ENCODE measurements around the gene CARNS1. TPM values are rescaled to one million over a fixed set of nuclear protein-coding genes. Genes with fewer than 3 reads are reported as not detected.

Gene CARNS1
- total and polyA plus RNA-seq, 9 of the 15 experiments (the other 6 are each of a cell fraction or from before 2014, with no cell fraction given) = 0.01 to 0.18 (median 0.06) TPM; not detected in 3

DNA sequence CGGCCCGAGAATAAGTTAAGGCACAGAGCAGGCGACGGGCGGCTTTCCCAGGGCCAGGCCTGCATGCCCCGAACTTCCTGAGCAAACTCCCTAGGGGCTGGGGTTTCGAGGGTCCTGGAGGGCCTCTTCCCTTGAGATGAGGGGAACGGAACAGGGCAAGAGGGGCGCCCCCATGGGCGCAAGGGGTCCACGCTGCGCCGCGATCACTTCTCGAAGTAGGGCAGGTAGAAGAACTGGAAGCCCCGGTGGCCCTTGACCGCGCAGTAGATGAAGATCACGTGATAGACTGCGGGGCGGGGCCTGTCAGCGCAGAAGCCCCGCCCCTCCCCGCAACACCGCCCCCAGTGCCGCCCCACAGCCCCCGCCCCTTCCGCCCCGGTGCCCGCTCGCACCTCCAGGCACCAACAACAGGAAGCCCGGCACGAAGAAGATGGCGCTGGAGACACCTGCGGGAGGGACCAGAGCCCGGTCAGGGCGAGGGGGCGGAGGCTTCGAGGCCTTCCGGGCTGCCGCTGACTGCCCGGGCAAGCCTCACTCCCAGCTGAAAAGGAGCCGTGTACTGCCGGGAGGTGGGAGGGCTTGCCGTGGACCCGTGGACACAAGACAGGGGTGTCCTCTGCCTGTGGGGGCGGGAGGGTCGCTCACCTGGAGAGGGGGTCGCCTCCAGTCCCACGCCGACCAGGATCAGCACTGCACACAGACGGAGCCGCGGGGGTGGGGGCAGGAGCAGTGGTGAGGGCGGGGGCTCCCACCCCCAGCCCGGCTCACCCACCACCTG is 49.1 kb downstream of the CARNS1 start (continued):
- TF ChIP-seq, protein P1, sequence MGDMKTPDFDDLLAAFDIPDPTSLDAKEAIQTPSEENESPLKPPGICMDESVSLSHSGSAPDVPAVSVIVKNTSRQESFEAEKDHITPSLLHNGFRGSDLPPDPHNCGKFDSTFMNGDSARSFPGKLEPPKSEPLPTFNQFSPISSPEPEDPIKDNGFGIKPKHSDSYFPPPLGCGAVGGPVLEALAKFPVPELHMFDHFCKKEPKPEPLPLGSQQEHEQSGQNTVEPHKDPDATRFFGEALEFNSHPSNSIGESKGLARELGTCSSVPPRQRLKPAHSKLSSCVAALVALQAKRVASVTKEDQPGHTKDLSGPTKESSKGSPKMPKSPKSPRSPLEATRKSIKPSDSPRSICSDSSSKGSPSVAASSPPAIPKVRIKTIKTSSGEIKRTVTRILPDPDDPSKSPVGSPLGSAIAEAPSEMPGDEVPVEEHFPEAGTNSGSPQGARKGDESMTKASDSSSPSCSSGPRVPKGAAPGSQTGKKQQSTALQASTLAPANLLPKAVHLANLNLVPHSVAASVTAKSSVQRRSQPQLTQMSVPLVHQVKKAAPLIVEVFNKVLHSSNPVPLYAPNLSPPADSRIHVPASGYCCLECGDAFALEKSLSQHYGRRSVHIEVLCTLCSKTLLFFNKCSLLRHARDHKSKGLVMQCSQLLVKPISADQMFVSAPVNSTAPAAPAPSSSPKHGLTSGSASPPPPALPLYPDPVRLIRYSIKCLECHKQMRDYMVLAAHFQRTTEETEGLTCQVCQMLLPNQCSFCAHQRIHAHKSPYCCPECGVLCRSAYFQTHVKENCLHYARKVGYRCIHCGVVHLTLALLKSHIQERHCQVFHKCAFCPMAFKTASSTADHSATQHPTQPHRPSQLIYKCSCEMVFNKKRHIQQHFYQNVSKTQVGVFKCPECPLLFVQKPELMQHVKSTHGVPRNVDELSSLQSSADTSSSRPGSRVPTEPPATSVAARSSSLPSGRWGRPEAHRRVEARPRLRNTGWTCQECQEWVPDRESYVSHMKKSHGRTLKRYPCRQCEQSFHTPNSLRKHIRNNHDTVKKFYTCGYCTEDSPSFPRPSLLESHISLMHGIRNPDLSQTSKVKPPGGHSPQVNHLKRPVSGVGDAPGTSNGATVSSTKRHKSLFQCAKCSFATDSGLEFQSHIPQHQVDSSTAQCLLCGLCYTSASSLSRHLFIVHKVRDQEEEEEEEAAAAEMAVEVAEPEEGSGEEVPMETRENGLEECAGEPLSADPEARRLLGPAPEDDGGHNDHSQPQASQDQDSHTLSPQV (IDR thresholded peaks at IDR 0.05) = peak; percentile 34; the same call in 1 of the 2 replicates
- TF ChIP-seq, protein P2, sequence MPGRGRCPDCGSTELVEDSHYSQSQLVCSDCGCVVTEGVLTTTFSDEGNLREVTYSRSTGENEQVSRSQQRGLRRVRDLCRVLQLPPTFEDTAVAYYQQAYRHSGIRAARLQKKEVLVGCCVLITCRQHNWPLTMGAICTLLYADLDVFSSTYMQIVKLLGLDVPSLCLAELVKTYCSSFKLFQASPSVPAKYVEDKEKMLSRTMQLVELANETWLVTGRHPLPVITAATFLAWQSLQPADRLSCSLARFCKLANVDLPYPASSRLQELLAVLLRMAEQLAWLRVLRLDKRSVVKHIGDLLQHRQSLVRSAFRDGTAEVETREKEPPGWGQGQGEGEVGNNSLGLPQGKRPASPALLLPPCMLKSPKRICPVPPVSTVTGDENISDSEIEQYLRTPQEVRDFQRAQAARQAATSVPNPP (IDR thresholded peaks at IDR 0.05; ENCODE audit: borderline replicate concordance, insufficient read depth, insufficient read length) = no peak
- TF ChIP-seq MAFG (tag; conservative IDR thresholded peaks at IDR 0.05) (no peak), KDM1A (IDR thresholded peaks at IDR 0.05) (no peak), ZNF408 (CRISPR knock-in tag; IDR thresholded peaks at IDR 0.05; ENCODE audit: low read depth) (no peak), PHB (CRISPR knock-in tag; IDR thresholded peaks at IDR 0.05) (no peak), NCOA1 (IDR thresholded peaks at IDR 0.05; ENCODE audit: low read depth) (no peak), KHSRP (IDR thresholded peaks at IDR 0.05) (no peak)
- TF ChIP-seq, protein P3, sequence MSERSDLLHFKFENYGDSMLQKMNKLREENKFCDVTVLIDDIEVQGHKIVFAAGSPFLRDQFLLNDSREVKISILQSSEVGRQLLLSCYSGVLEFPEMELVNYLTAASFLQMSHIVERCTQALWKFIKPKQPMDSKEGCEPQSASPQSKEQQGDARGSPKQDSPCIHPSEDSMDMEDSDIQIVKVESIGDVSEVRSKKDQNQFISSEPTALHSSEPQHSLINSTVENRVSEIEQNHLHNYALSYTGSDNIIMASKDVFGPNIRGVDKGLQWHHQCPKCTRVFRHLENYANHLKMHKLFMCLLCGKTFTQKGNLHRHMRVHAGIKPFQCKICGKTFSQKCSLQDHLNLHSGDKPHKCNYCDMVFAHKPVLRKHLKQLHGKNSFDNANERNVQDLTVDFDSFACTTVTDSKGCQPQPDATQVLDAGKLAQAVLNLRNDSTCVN (CRISPR knock-in tag; IDR thresholded peaks at IDR 0.05) = no peak
- TF ChIP-seq, protein P4, sequence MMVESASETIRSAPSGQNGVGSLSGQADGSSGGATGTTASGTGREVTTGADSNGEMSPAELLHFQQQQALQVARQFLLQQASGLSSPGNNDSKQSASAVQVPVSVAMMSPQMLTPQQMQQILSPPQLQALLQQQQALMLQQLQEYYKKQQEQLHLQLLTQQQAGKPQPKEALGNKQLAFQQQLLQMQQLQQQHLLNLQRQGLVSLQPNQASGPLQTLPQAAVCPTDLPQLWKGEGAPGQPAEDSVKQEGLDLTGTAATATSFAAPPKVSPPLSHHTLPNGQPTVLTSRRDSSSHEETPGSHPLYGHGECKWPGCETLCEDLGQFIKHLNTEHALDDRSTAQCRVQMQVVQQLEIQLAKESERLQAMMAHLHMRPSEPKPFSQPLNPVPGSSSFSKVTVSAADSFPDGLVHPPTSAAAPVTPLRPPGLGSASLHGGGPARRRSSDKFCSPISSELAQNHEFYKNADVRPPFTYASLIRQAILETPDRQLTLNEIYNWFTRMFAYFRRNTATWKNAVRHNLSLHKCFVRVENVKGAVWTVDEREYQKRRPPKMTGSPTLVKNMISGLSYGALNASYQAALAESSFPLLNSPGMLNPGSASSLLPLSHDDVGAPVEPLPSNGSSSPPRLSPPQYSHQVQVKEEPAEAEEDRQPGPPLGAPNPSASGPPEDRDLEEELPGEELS (CRISPR knock-in tag; IDR thresholded peaks at IDR 0.05; ENCODE audit: borderline replicate concordance) = no peak
- TF ChIP-seq, protein P5, sequence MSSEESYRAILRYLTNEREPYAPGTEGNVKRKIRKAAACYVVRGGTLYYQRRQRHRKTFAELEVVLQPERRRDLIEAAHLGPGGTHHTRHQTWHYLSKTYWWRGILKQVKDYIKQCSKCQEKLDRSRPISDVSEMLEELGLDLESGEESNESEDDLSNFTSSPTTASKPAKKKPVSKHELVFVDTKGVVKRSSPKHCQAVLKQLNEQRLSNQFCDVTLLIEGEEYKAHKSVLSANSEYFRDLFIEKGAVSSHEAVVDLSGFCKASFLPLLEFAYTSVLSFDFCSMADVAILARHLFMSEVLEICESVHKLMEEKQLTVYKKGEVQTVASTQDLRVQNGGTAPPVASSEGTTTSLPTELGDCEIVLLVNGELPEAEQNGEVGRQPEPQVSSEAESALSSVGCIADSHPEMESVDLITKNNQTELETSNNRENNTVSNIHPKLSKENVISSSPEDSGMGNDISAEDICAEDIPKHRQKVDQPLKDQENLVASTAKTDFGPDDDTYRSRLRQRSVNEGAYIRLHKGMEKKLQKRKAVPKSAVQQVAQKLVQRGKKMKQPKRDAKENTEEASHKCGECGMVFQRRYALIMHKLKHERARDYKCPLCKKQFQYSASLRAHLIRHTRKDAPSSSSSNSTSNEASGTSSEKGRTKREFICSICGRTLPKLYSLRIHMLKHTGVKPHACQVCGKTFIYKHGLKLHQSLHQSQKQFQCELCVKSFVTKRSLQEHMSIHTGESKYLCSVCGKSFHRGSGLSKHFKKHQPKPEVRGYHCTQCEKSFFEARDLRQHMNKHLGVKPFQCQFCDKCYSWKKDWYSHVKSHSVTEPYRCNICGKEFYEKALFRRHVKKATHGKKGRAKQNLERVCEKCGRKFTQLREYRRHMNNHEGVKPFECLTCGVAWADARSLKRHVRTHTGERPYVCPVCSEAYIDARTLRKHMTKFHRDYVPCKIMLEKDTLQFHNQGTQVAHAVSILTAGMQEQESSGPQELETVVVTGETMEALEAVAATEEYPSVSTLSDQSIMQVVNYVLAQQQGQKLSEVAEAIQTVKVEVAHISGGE (CRISPR knock-in tag; IDR thresholded peaks at IDR 0.05) = no peak
- TF ChIP-seq, protein P6, sequence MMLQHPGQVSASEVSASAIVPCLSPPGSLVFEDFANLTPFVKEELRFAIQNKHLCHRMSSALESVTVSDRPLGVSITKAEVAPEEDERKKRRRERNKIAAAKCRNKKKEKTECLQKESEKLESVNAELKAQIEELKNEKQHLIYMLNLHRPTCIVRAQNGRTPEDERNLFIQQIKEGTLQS (IDR thresholded peaks at IDR 0.05) = no peak
- TF ChIP-seq, protein P6 (CRISPR knock-in tag; conservative IDR thresholded peaks at IDR 0.05) = no peak

All from K562 (cell line).